Measurements from ENCODE around the gene ATF5. TPM values are rescaled to one million over a fixed set of nuclear protein-coding genes. Genes with fewer than 3 reads are reported as not detected.

Gene ATF5
- total RNA-seq, 2 experiments from 2014 or later, result 7.1 to 9.3 TPM

DNA sequence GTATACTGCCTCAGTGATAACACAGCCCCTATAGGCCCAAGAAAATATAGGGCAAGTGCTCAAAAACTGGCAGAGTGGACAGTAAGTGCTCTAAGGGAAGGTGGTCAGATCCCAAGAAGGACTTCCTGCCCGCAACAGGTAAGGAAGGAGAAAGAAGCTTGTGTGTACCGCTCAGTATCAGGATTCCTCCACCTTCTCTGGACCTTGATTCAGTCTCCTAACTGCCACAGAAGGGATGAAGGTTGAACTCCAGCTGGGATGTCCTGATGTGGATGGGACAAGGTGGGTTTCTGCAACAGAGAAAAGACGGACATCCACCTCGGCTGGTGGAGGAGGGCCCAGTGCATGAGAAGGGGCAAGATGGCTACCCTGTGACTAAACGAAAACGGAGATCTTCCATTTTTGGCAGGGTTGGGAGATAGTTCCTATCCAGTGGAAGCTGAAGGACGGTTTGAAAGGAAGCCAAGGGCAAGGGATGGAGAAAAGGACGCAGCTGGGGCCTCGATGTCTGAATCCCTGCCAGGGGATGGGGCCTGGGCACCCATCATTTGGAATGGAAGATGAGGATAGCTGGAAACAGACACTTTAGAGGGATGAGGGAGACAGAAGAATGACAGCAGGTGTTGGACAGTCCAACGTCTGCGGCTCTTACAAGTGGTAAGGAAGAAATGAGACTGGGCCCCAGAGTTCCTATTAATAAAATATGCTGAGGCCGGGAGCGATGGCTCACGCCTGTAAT, 1.3 kb upstream of the ATF5 start:
- Mint-ChIP-seq H3K36me3 (ENCODE audit: low read depth) (peaks cover 62% of the 10 kb centered on the region), H3K27ac (peak overlapping the region; percentile 75), H3K27me3 (ENCODE audit: low read depth) (no peaks in the 10 kb centered on the region), H3K9me3 (ENCODE audit: insufficient read depth) (no peaks in the 10 kb centered on the region), H3K4me3 (peak overlapping the region; percentile 97), H3K4me1 (ENCODE audit: low read depth) (peaks cover 61% of the 10 kb centered on the region)
- ChIA-PET POLR2A (interaction anchor here (0.7 to 2.5 kb wide), 7 partner anchors 16 to 90 kb away, joined by 3 to 27 read pairs (median 4); partner anchors contain the start of genes IL4I1 and PTOV1), CTCF (interaction anchor here (1.5 to 3.3 kb wide), 4 partner anchors 9 to 16 kb away, joined by 4 to 11 read pairs (median 6); no protein-coding TSS in a partner anchor)
- no peak for DNase-seq
- no peak for ATAC-seq

DNA sequence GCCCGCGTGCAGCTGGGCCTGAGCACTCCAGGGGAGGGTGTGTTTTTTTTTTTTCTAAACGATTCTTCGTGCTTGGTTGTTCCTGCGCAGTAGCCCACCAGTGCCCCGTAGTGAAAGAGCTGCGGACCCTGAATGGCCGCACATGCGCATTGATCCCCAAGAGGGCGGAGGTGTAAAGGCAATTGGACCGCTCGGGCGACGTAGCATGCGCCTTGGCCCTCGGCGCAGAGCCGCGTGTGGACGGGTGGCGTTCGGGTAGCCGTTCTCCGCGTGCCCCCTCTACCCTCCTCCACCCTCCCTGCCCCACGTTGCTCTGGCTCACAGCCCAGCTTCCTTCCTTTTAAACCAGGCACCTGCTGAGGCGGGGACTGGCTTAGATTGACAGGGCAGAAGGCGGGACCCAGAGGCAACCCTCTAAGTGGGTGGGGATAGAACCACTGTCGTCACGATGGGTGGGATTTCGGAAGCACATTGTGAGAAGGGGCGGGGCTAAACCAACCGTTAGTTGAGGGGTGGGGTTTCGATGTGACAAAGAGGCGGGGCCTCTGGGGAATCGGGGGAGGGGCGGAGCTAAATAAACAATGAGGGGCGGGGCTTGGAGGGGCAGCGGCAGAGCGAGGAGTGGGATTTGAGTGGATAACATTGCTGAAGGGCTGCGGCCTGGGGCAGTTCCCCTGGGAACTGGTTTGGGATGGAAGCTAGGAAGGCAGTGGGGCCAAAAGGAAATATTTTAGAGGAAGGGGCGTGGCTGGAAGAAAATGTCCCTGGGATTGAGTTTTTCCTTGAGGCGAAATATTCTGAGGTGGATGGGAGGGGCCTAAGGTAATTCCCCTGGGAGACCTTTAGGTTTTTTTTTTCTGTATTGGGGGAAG, 842 bp downstream of the ATF5 start:
- H3K4me1 Mint-ChIP-seq (ENCODE audit: low read depth), result peaks cover 70% of the 10 kb centered on the region
- ChIA-PET POLR2A (interaction anchor here (0.8 to 2.5 kb wide), 17 partner anchors 11 to 875 kb away, joined by 3 to 27 read pairs (median 4); partner anchors contain the start of genes AKT1S1, AP2A1, IL4I1 and SCAF1), CTCF (interaction anchor here (1.0 to 3.3 kb wide), 3 partner anchors 8 to 96 kb away, joined by 3 to 11 read pairs (median 3); partner anchors contain the start of genes VRK3 and ZNF473)
- no peaks in the 10 kb centered on the region for H3K27me3 Mint-ChIP-seq (ENCODE audit: low read depth)
- peaks cover 52% of the 10 kb centered on the region for H3K36me3 Mint-ChIP-seq (ENCODE audit: low read depth)
- DNase-seq, result peak; percentile 97
- peak overlapping the region; percentile 97 for H3K4me3 Mint-ChIP-seq
- peak; percentile 84 for ATAC-seq
- peak overlapping the region; percentile 99 for H3K27ac Mint-ChIP-seq
- H3K9me3 Mint-ChIP-seq (ENCODE audit: insufficient read depth), result no peaks in the 10 kb centered on the region

DNA sequence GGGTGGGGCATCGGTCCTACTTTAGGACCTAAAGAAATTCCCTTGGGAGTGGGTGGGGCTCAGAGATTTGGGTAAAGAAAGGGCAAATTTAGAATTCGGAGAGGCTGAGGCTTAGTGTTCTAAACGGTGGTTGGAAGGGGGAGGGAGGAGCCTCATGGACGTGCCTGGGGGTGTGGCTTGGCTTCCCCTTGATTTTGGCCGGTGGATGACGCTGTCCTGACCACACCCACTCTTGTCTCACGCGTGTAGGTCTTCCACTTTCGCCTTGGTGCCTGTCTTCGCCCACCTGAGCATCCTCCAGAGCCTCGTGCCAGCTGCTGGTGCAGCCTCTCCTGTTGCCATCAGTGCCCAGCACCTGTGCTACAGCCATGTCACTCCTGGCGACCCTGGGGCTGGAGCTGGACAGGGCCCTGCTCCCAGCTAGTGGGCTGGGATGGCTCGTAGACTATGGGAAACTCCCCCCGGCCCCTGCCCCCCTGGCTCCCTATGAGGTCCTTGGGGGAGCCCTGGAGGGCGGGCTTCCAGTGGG, 1.5 kb downstream of the ATF5 start:
- peak; percentile 26 for DNase-seq
- no peaks in the 10 kb centered on the region for H3K27me3 Mint-ChIP-seq (ENCODE audit: low read depth)
- ATAC-seq, result no peak
- peaks cover 65% of the 10 kb centered on the region for H3K4me1 Mint-ChIP-seq (ENCODE audit: low read depth)
- peaks cover 49% of the 10 kb centered on the region for H3K36me3 Mint-ChIP-seq (ENCODE audit: low read depth)
- ChIA-PET POLR2A (interaction anchor here (1.1 to 2.5 kb wide), 3 partner anchors 19 to 205 kb away, joined by 3 to 16 read pairs (median 14); partner anchors contain the start of genes AKT1S1 and TBC1D17), CTCF (interaction anchor here (1.0 kb wide), 1 partner anchor 67 kb away, joined by 3 read pairs; no protein-coding TSS in a partner anchor)
- peak overlapping the region; percentile 97 for H3K4me3 Mint-ChIP-seq
- peak overlapping the region; percentile 30 for H3K27ac Mint-ChIP-seq
- H3K9me3 Mint-ChIP-seq (ENCODE audit: insufficient read depth), result no peaks in the 10 kb centered on the region

DNA sequence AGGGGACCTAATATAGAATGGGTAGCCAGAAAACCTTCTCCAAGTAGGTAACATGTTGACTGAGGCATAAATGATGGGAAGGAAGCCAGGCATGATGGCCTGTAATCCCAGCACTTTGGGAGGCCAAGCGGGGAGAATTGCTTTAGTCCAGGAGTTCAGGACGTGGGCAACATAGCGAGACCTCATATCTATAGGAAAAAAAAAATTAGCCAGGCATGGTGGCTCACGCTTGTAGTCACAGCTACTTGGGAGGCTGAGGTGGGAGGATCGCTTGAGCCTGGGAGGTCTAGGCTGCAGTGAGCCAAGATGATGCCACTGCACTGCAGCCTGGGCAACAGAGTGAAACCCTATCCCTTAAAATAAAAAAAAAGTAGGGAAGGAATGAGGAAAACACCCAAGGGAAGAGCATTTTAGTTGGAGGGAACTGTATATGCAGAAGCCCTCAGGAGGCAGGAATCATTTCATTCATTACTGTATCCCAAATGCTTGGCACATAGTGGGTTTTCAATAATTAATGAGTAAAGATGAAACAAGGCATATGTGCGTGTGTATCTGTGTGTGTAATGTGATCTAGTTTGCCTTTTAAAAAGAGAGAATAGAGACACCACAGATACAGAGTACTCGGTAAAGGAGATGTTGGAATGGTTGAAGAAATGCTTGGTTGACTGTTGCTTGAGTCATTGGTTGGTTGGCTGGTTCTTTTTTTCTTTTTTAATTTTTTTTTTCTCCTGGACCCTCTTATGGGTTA, 2.5 kb downstream of the ATF5 start:
- Mint-ChIP-seq H3K4me3 (peak overlapping the region; percentile 19), H3K27ac (peak overlapping the region; percentile 3), H3K36me3 (ENCODE audit: low read depth) (peaks cover 44% of the 10 kb centered on the region), H3K9me3 (ENCODE audit: insufficient read depth) (no peaks in the 10 kb centered on the region), H3K4me1 (ENCODE audit: low read depth) (peaks cover 61% of the 10 kb centered on the region), H3K27me3 (ENCODE audit: low read depth) (peaks cover 3% of the 10 kb centered on the region)
- no peak for ATAC-seq
- DNase-seq, result no peak
- CTCF ChIA-PET, result no interaction called here
- POLR2A ChIA-PET, result no interaction called here

DNA sequence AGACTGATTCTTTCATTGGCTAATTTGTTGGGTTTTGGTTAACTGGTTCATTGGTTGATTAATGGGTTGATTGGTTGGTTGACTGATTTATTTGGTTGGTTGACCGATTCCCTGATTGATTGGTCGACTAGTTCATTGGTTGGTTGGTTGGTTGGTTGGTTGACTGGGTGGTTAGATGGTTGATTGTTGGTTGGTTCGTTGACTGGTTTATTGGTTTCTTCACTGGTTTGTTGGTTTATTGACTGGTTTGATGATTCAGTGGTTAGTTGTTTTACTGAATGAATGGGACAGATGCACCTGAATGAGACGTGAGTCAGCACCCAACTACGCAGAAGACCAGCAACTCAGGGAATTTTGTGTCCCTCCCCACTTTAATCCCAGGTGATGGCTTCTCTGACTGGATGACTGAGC, 3.0 kb downstream of the ATF5 start:
- ChIA-PET CTCF (no interaction called here), POLR2A (no interaction called here)
- Mint-ChIP-seq H3K9me3 (ENCODE audit: insufficient read depth) (no peaks in the 10 kb centered on the region), H3K4me3 (peak overlapping the region; percentile 19), H3K36me3 (ENCODE audit: low read depth) (peaks cover 40% of the 10 kb centered on the region), H3K27ac (peak overlapping the region; percentile 22), H3K27me3 (ENCODE audit: low read depth) (peaks cover 5% of the 10 kb centered on the region), H3K4me1 (ENCODE audit: low read depth) (peaks cover 56% of the 10 kb centered on the region)
- ATAC-seq (no peak), DNase-seq (no peak)

DNA sequence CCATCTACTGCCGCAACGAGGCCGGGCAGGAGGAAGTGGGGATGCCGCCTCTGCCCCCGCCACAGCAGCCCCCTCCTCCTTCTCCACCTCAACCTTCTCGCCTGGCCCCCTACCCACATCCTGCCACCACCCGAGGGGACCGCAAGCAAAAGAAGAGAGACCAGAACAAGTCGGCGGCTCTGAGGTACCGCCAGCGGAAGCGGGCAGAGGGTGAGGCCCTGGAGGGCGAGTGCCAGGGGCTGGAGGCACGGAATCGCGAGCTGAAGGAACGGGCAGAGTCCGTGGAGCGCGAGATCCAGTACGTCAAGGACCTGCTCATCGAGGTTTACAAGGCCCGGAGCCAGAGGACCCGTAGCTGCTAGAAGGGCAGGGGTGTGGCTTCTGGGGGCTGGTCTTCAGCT, 3.7 kb downstream of the ATF5 start:
- H3K27me3 Mint-ChIP-seq (ENCODE audit: low read depth), result peaks cover 5% of the 10 kb centered on the region
- no peaks in the 10 kb centered on the region for H3K9me3 Mint-ChIP-seq (ENCODE audit: insufficient read depth)
- POLR2A ChIA-PET, result interaction anchor here (0.6 to 1.2 kb wide), 3 partner anchors 10 to 36 kb away, joined by 3 read pairs; partner anchors contain the start of gene IL4I1
- H3K4me1 Mint-ChIP-seq (ENCODE audit: low read depth), result peaks cover 53% of the 10 kb centered on the region
- CTCF ChIA-PET, result interaction anchor here (1.5 to 7.0 kb wide), 2 partner anchors 22 to 52 kb away, joined by 3 to 40 read pairs; no protein-coding TSS in a partner anchor
- no peak for ATAC-seq
- DNase-seq, result peak; percentile 74
- H3K4me3 Mint-ChIP-seq, result peak overlapping the region; percentile 48
- peaks cover 33% of the 10 kb centered on the region for H3K36me3 Mint-ChIP-seq (ENCODE audit: low read depth)
- peak overlapping the region; percentile 81 for H3K27ac Mint-ChIP-seq

DNA sequence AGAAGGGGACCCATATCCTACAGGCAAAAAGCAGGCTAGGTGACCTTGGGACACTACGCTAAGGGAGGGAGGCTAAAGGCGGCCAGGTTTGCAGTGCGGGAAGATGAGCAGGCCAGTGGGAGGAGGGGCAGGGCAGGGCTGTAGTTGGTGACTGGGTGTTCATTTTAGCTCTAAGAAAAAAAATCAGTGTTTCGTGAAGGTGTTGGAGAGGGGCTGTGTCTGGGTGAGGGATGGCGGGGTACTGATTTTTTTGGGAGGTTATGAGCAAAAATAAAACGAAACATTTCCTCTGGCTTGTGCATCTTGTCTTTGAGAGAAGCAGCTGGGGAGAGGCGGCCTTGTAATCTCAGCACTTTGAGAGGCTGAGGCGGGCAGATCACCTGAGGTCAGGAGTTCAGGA, 4.6 kb downstream of the ATF5 start:
- ATAC-seq (no peak), DNase-seq (no peak)
- H3K27me3 Mint-ChIP-seq (ENCODE audit: low read depth), result peaks cover 5% of the 10 kb centered on the region
- ChIA-PET CTCF (interaction anchor here (1.5 to 7.0 kb wide), 2 partner anchors 21 to 52 kb away, joined by 3 to 40 read pairs; no protein-coding TSS in a partner anchor), POLR2A (interaction anchor here (0.9 to 1.2 kb wide), 2 partner anchors 9 to 37 kb away, joined by 3 read pairs; partner anchors contain the start of gene IL4I1)
- H3K27ac Mint-ChIP-seq, result no peak overlapping the region
- H3K9me3 Mint-ChIP-seq (ENCODE audit: insufficient read depth), result no peaks in the 10 kb centered on the region
- no peak overlapping the region for H3K4me3 Mint-ChIP-seq
- H3K4me1 Mint-ChIP-seq (ENCODE audit: low read depth), result peaks cover 46% of the 10 kb centered on the region
- peaks cover 26% of the 10 kb centered on the region for H3K36me3 Mint-ChIP-seq (ENCODE audit: low read depth)

DNA sequence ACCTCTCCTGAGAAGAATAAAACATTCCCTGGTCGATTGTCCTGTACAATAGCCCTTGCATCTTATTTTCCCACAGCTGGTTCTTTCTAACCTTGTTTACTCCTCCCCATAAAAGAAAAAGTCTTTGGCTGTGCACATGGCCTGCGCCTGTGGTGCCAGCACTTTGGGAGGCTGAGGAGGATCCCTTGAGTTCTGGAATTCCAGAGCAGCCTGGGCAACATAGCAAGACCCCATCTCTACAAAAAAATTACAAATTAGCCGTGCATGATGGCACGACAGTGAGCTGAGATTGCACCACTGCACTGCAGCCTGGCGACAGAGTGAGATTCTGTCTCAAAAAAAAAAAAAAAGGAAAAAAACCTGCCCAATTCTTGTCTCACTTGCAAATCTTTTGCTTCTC, 7.5 kb downstream of the ATF5 start:
- no peak overlapping the region for H3K27ac Mint-ChIP-seq
- no peak overlapping the region for H3K4me3 Mint-ChIP-seq
- DNase-seq (no peak), ATAC-seq (no peak)
- peaks cover 10% of the 10 kb centered on the region for H3K36me3 Mint-ChIP-seq (ENCODE audit: low read depth)
- peaks cover 39% of the 10 kb centered on the region for H3K4me1 Mint-ChIP-seq (ENCODE audit: low read depth)
- peaks cover 5% of the 10 kb centered on the region for H3K27me3 Mint-ChIP-seq (ENCODE audit: low read depth)
- ChIA-PET POLR2A (no interaction called here), CTCF (interaction anchor here (7.0 kb wide), 1 partner anchor 49 kb away, joined by 40 read pairs; no protein-coding TSS in a partner anchor)
- H3K9me3 Mint-ChIP-seq (ENCODE audit: insufficient read depth), result no peaks in the 10 kb centered on the region

DNA sequence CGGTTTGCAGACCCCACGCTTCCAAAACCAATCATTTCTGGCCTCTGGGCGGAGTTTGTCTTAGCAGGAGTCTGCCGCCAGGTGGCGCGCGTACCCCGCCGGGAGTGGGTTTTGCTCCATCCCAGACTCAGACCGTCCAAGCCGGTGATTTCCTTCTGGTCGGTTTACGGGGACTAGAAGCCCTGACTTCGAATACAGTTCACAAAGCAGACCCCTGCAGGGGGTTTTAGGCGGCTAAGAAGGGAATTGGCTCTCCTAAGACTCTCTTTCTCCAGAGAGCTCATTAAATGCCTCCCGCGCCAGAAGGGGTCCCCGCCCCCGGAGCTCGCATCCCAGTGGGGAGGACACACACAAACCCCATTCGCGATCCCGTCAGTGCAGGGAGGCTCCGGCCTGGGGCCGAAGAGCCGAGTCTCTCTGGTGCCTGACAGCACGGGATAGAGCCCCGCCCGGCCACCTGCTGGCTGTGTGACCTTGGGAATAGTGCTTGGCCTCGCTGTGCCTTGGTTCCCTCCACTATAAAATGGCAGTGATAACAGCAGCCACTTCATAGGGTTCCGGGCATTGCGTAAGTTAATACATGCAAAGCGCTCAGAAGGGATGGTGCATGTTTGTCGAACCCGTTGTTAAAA, 8.9 kb downstream of the ATF5 start:
- no peak overlapping the region for H3K27ac Mint-ChIP-seq
- no peak overlapping the region for H3K4me3 Mint-ChIP-seq
- peaks cover 28% of the 10 kb centered on the region for H3K4me1 Mint-ChIP-seq (ENCODE audit: low read depth)
- POLR2A ChIA-PET, result no interaction called here
- CTCF ChIA-PET, result interaction anchor here (0.7 to 7.0 kb wide), 12 partner anchors 9 to 198 kb away, joined by 3 to 40 read pairs (median 6); partner anchors contain the start of genes ATF5 and NUP62
- peaks cover 3% of the 10 kb centered on the region for H3K36me3 Mint-ChIP-seq (ENCODE audit: low read depth)
- ATAC-seq (peak; percentile 71), DNase-seq (peak; percentile 83)
- peaks cover 8% of the 10 kb centered on the region for H3K27me3 Mint-ChIP-seq (ENCODE audit: low read depth)
- no peaks in the 10 kb centered on the region for H3K9me3 Mint-ChIP-seq (ENCODE audit: insufficient read depth)

DNA sequence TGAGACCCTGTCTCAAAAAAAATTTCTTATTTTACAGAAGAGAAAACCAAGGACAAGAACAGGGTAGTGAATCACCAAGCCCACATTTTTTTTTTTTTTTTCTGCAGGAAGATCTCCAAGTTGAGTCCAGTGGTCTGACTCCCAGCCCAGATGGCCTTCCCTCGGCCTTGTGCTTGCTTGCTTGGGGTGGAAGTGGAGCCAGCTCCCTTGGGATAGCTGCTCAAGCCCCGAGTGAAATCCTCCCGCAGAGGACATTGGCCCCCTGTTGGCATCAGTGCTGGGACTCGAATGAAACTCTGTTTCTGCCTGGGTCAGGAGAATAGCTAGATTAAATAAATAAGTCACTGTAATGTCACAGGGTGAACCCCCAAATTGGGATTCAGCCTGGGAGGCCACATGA, 9.7 kb downstream of the ATF5 start:
- H3K4me1 Mint-ChIP-seq (ENCODE audit: low read depth), result peaks cover 20% of the 10 kb centered on the region
- ChIA-PET CTCF (interaction anchor here (0.7 to 7.0 kb wide), 6 partner anchors 9 to 52 kb away, joined by 3 to 40 read pairs (median 3); no protein-coding TSS in a partner anchor), POLR2A (no interaction called here)
- no peaks in the 10 kb centered on the region for H3K9me3 Mint-ChIP-seq (ENCODE audit: insufficient read depth)
- H3K27ac Mint-ChIP-seq, result no peak overlapping the region
- DNase-seq (no peak), ATAC-seq (no peak)
- H3K27me3 Mint-ChIP-seq (ENCODE audit: low read depth), result peaks cover 16% of the 10 kb centered on the region
- H3K36me3 Mint-ChIP-seq (ENCODE audit: low read depth), result no peaks in the 10 kb centered on the region
- no peak overlapping the region for H3K4me3 Mint-ChIP-seq

Data from activated CD8-positive, alpha-beta T cell treated with anti-CD3 and anti-CD28 coated beads, Interleukin-2, amount 10 ng/mL, durations not matched to agents 7 days and 5 days (primary cell).